Colonic mucosa (tissue), 4 donors: ENCODE measurements around the gene DENND1C. TPM values are rescaled to one million over a fixed set of nuclear protein-coding genes. Genes with fewer than 3 reads are reported as not detected.

Experiments used
- DNase-seq: peaks from one replicate; pipeline ENCODE4 v3.0.0-alpha.2; 2020
- H3K27ac ChIP-seq: fragments of 200-600 bp; one replicate; pipeline ENCODE4 v1.8.0; 2021
- H3K27me3 ChIP-seq: fragments of 200-600 bp; one replicate; pipeline ENCODE4 v1.8.0; 2021
- H3K36me3 ChIP-seq: fragments of 200-600 bp; one replicate; pipeline ENCODE4 v1.8.0; 2021
- H3K4me1 ChIP-seq: fragments of 200-600 bp; one replicate; pipeline ENCODE4 v1.8.0; 2021; ENCODE audit warnings: mild to moderate bottlenecking
- H3K4me3 ChIP-seq: fragments of 200-600 bp; one replicate; pipeline ENCODE4 v1.8.0; 2021
- H3K9ac ChIP-seq, 2 donors: one replicate each; pipeline ENCODE4 v1.7.0; 2013; ENCODE audit warnings: control low read depth in 2 of 2, low read depth in 2 of 2, low read length in 2 of 2
- H3K9me3 ChIP-seq: fragments of 200-600 bp; one replicate; pipeline ENCODE4 v1.8.0; 2021
- CTCF ChIP-seq: fragments of 200-600 bp; IDR thresholded peaks from one replicate; pipeline ENCODE4 v1.8.0; 2022; ENCODE audit warnings: antibody characterized with exemption, mild to moderate bottlenecking
- intact Hi-C: fragments of 100-400 bp; cut with DNase I; formaldehyde crosslinking; loops from one replicate; pipeline ENCODE4 v1.14.1; 2022
- total RNA-seq, 2 donors: library from RNA; stranded (reverse); fragmentation: NEBNext Ultra II Directional in 1 of 2; extraction: Animal tissue kit (Norgen Biotek cat#: 25700) in 1 of 2; gene quantifications; one replicate each; pipeline ENCODE4 v1.2.1, GENCODE V29; 2021
- donor health status: healthy.
- donor health status: DM: no; HTN: no; CAD: no.
- donor health status: DM: no; HTN: no; CAD: no.

The DENND1C gene
- total RNA-seq, 2 donors from 2014 or later: 2.5 to 2.9 TPM

GRCh38 chr19:6484831-6485230 lies 3.2 kb upstream of the DENND1C start:
- TF ChIP-seq CTCF: no peak
- Histone ChIP-seq H3K27me3 (no peaks in the 10 kb centered on the region), H3K9ac (no peak overlapping the region), H3K9me3 (no peaks in the 10 kb centered on the region), H3K4me3 (no peak overlapping the region), H3K36me3 (no peaks in the 10 kb centered on the region), H3K4me1 (no peaks in the 10 kb centered on the region), H3K27ac (no peak overlapping the region)
- intact Hi-C loops: no loop called here
- DNase-seq: no peak

DNA sequence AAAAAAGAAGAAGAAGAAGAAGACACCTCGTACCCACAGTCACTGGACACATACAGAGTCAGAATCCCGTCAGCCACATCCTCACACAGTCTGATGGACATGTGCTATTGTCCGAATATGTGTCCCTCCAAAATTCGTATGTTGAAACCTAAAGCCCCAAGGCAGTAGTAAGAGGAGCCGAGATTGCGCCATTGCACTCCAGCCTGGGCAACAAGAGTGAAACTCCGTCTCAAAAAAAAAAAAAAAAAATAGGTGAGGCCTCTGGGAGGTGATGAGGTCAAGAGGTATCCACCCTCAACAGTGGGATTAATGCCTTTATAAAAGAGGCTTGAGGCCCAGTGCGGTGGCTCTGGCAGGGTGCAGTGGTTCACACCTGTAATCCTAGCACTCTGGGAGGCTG lies 2.6 kb upstream of the DENND1C start:
- intact Hi-C loops: no loop called here
- H3K9me3 ChIP-seq: no peaks in the 10 kb centered on the region
- H3K27ac ChIP-seq: no peak overlapping the region
- H3K4me1 ChIP-seq: no peaks in the 10 kb centered on the region
- H3K9ac ChIP-seq: no peak overlapping the region
- no peaks in the 10 kb centered on the region for H3K36me3 ChIP-seq
- H3K27me3 ChIP-seq: no peaks in the 10 kb centered on the region
- DNase-seq: no peak
- no peak for TF ChIP-seq CTCF
- no peak overlapping the region for H3K4me3 ChIP-seq

DNA sequence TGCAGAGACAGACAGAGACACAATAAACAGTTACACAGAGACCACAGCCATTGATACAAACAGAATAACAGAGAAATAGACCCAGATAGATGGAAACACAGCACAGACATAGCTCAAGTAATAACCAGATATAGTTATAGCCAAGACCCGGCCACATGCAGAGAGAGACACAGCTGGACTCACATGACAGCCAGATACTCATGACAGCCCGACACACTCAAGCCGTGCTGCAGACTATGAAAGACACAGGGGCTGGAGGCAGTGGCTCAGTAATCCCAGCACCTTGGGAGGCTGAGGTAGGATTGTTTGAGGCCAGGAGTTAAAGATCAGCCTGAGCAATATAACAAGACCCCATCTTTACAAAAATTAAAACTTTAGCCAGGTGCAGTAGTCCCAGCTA lies 1.6 kb upstream of the DENND1C start:
- no peak for TF ChIP-seq CTCF
- H3K4me3 ChIP-seq: no peak overlapping the region
- no peaks in the 10 kb centered on the region for H3K27me3 ChIP-seq
- H3K4me1 ChIP-seq: no peaks in the 10 kb centered on the region
- H3K9me3 ChIP-seq: no peaks in the 10 kb centered on the region
- H3K27ac ChIP-seq: no peak overlapping the region
- no peak overlapping the region for H3K9ac ChIP-seq
- intact Hi-C loops: no loop called here
- no peak for DNase-seq
- no peaks in the 10 kb centered on the region for H3K36me3 ChIP-seq

DNA sequence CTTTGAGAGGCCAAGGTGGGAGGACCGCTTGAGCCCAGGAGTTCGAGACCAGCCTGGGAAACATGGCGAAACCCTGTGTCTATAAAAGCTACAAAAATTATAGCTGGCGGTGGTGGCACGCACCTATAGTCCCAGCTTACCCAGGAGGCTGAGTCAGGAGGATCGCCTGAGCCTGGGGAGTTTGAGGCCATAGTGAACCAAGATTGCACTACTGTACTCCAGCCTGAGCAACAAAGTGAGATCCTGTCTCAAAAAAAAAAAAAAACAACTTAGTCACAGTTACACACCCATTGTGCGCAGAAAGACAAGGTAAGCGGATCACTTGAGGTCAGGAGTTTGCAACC lies 728 bp upstream of the DENND1C start:
- Histone ChIP-seq H3K4me1 (no peaks in the 10 kb centered on the region), H3K27me3 (no peaks in the 10 kb centered on the region), H3K9ac (no peak overlapping the region), H3K27ac (no peak overlapping the region), H3K9me3 (no peaks in the 10 kb centered on the region), H3K4me3 (peak overlapping the region; percentile 27), H3K36me3 (no peaks in the 10 kb centered on the region)
- no peak for TF ChIP-seq CTCF
- intact Hi-C loops: no loop called here
- no peak for DNase-seq

DNA sequence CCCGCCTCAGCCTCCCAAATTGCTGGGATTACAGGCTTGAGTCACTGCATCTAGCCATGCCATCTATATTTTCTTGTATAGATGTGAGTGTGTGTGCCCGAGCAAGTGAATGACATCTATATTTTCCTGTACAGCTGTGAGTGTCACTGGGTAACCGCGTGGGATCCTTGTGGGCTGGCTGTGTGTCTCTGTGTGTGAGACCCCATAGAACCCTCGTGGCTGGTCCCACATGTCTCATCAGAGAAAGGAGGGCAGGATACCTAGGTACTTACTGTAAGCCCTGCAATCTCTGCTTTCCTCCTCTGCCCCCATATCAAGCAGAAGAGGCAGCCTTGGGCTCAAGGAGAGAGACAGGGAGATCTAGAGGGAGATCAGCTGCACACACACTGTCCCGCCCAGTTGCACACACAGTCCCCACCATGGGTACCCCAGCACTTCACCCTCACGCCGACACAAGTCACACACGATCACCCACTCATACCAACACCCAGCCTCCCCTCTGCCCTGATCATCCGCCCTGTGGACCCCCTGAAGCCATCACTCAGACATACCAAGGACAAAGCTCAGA lies 655 bp downstream of the DENND1C start:
- Histone ChIP-seq H3K27ac (peak overlapping the region; percentile 24), H3K27me3 (no peaks in the 10 kb centered on the region), H3K36me3 (no peaks in the 10 kb centered on the region), H3K4me3 (peak overlapping the region; percentile 27), H3K9me3 (no peaks in the 10 kb centered on the region), H3K4me1 (no peaks in the 10 kb centered on the region), H3K9ac (peak overlapping the region; percentile 38 to 65)
- intact Hi-C loops: no loop called here
- TF ChIP-seq CTCF: no peak
- no peak for DNase-seq
